SHP77 treated with DMSO at 0.1 percent for 48 hours (cell line): Measurements from ENCODE around the gene NRP2.

ENCODE experiments used
- DNase-seq: peaks from one replicate; lab custom pipeline; 2025; lab: John Stamatoyannopoulos, UW

NRP2 gene

GRCh38 chr2:205754285-205754923 lies 72.1 kb downstream of the NRP2 start:
- DNase-seq, result no peak

GRCh38 chr2:205754924-205755321 lies 72.6 kb downstream of the NRP2 start:
- no peak for DNase-seq

GRCh38 chr2:205755923-205756322 lies 73.6 kb downstream of the NRP2 start:
- DNase-seq, result no peak

GRCh38 chr2:205757271-205757670 lies 75.0 kb downstream of the NRP2 start:
- DNase-seq, result no peak

- no peak for DNase-seq
These were observed 75.8 kb downstream of the NRP2 start for GRCh38 chr2:205758051-205758450.

- no peak for DNase-seq
These were observed 76.2 kb downstream of the NRP2 start for GRCh38 chr2:205758500-205758899.

- no peak for DNase-seq
These were observed 77.0 kb downstream of the NRP2 start for GRCh38 chr2:205759257-205759656.

- no peak for DNase-seq
These were observed 77.4 kb downstream of the NRP2 start for GRCh38 chr2:205759732-205760131.

- DNase-seq, result no peak
These were observed 77.9 kb downstream of the NRP2 start for GRCh38 chr2:205760157-205760556.

GRCh38 chr2:205761421-205761820 lies 79.1 kb downstream of the NRP2 start:
- DNase-seq, result no peak

GRCh38 chr2:205762881-205763280 lies 80.6 kb downstream of the NRP2 start:
- no peak for DNase-seq

GRCh38 chr2:205763708-205764211 lies 81.5 kb downstream of the NRP2 start:
- no peak for DNase-seq

GRCh38 chr2:205764270-205764746 lies 82.0 kb downstream of the NRP2 start:
- DNase-seq, result no peak

GRCh38 chr2:205765151-205765550 lies 82.8 kb downstream of the NRP2 start:
- no peak for DNase-seq

- DNase-seq, result no peak
These were observed 84.6 kb downstream of the NRP2 start for GRCh38 chr2:205766779-205767359.

- DNase-seq, result no peak
These were observed 85.3 kb downstream of the NRP2 start for GRCh38 chr2:205767617-205768016.

GRCh38 chr2:205768341-205768740 lies 86.0 kb downstream of the NRP2 start:
- DNase-seq, result no peak

GRCh38 chr2:205768815-205769494 lies 86.7 kb downstream of the NRP2 start:
- no peak for DNase-seq

GRCh38 chr2:205769495-205769850 lies 87.2 kb downstream of the NRP2 start:
- DNase-seq, result no peak

GRCh38 chr2:205769879-205770278 lies 87.6 kb downstream of the NRP2 start:
- no peak for DNase-seq

GRCh38 chr2:205770577-205770976 lies 88.3 kb downstream of the NRP2 start:
- DNase-seq, result no peak

GRCh38 chr2:205771031-205771430 lies 88.7 kb downstream of the NRP2 start:
- no peak for DNase-seq

GRCh38 chr2:205771666-205772065 lies 89.4 kb downstream of the NRP2 start:
- DNase-seq, result no peak
